ENCODE data around the gene ATP12A.

Gene ATP12A

DNA sequence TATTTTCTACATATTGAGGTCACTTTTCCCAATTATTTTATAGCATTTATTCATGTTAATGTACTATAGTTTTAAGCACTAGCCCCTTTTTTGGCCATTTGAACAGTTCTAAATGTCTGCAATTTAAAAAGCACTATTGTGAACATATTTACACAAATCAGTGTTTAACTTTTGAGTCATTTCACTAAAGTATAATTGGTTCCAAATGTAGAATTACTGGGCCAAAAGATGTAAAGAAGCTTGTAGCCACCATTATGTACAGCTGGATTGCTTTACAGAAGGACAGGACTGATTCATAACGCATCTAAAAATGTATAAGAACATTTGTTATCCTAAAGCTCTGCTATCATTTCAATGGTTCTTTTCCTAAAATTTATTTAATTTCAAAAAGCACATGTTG is 16.6 kb upstream of the ATP12A start:
- no peak for DNase-seq (ENCODE audit: low read depth)

DNA sequence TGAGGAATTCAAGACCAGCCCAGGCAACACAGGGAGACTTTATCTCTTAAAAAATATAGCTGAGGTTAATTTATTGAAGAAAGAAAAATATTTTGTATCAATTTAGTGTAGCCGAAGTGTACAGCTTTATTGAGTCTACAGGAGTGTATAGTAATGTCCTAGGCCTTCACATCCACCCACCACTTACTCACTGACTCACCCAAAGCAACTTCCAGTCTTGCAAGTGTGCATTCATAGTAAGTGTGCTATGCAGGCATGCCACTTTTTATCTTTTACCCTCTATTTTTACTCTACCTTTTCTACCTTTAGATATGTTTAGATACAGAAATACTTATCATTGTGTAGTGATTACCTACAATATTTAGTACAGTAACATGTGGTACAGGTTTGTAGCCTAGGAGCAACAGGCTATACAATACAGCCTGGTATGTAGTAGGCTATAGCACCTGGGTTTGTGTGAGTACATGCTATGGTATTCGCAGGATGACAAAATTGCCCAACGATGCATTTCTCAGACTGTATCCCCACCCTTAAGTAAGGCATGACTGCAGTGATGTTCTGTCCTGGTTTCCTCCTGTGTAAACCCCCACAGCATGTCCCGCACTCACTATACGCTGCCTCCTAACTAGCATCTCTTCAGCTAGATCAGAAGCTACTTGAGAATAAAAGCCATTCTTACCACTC is 15.3 kb upstream of the ATP12A start:
- no peak for DNase-seq (ENCODE audit: low read depth)

DNA sequence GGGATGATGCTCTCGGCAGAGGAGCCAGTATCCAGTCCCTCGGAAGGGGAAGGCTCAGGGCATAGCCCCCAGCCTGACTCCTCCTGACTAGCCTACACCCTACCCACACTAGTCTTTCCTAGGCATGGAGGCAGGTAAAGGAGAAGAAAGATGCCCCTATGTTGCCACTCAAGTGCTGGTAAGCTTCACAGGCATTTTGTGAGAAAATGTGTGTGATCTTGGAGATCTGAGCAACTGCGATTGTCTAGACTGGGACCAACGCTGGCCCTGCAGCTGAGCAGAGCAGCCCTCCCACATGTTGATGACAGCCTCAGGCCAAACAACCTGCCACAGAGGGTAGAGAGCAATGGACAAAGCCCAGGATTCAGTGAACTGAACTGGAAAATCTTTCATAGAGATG is 11.7 kb upstream of the ATP12A start:
- DNase-seq (ENCODE audit: low read depth): no peak

DNA sequence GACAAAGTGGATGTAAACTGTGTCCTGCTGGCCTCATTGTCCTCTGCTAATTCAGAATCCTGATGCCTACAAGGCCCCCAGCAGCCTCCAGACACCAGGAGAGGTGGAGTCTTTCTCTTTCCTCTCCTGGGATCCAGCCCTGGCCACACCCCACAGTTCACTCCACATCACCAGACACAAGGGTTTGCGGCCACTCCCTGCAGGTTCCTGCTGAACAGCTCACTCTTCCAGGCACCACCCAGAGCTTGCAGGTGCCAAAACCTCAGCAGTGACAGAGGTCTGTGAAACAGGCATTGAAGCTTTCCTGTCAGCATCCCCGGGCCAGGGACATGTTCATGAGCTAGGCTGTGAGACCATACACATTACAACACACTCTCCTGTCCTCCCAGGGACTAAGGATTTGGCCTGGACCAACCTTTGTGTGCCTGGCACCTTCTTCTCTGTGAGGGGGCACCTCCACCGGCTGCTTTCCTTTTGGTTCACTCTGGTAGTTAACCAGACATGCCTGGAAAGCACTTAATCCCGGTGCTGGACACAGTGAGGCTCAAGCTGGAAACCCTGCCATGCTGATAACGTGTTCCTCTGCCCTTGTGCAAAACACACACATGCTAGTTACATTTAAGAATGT is 11.1 kb upstream of the ATP12A start:
- no peak for DNase-seq (ENCODE audit: low read depth)

DNA sequence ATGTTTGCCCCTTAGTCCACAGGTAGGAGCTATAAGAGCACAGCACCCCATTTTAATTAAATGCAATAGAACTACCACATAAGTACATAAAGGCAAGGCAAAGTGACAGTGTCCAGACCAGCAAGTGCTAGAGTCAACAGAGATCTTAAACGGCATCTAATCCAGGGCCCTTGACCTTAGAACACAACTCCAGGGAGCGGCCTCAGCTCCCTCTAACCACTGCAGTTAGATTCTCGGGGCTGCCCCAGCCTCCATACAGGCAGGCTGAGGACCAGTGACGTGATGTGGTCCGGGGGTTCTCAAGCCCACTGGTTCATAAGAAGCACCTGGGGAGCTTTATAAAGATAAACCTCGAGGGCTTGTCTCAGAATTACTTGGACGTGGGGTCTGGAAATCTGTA is 10.0 kb upstream of the ATP12A start:
- no peak for DNase-seq (ENCODE audit: low read depth)

DNA sequence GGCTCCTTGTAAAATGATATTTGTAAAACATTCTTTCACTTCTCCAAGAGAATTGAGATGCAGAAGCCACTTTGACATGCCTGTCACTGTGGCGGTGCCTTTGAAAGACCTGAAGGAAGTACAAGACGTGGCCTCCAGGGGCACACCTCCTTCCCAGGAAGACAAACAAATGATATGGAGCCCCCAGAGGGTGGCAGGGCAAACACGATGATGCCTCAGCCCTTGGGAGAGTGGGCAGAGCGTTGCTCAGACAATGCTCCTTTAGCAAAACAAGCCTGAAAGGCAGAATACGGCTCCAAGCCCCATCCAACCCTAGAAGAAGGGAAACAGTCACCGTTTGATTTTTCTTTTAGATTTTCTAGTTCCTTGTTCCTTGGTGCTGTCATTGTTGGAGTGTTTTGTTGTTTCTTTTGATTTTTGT is 9.2 kb upstream of the ATP12A start:
- DNase-seq (ENCODE audit: low read depth): no peak

DNA sequence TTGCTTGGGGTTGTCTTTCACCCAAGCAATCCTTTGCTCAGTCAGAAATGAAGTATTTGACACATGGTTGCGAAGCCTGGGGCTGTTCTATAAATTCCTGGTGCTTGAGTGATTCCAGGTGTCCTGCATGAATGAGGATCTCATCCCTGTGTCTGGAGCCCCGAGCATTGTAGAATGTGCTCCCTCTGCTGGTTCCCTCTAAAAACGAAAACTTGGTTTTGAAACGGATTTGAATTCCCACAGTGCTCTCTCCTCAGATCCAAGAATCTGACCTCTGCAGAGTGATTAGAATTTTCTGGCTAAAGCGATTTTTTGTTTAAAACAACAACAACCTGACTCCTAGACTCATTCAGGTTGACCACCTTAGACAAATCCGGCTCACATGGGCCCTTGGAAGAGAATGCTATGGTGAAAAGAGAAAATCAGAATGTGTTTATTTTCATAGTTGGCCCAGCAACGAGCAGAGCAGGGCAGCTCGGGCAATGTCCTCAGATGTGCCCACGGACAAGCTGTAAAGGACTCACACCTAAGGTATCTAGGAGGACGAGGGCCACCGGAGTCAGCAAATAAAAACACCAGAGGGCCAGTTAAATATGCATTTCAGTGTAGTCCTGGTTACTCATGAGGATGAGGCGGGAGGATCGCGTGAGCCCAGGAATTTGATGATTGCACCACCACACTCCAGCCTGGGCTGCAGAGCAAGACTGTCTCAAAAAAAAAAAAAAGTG is 8.7 kb upstream of the ATP12A start:
- DNase-seq (ENCODE audit: low read depth): no peak

DNA sequence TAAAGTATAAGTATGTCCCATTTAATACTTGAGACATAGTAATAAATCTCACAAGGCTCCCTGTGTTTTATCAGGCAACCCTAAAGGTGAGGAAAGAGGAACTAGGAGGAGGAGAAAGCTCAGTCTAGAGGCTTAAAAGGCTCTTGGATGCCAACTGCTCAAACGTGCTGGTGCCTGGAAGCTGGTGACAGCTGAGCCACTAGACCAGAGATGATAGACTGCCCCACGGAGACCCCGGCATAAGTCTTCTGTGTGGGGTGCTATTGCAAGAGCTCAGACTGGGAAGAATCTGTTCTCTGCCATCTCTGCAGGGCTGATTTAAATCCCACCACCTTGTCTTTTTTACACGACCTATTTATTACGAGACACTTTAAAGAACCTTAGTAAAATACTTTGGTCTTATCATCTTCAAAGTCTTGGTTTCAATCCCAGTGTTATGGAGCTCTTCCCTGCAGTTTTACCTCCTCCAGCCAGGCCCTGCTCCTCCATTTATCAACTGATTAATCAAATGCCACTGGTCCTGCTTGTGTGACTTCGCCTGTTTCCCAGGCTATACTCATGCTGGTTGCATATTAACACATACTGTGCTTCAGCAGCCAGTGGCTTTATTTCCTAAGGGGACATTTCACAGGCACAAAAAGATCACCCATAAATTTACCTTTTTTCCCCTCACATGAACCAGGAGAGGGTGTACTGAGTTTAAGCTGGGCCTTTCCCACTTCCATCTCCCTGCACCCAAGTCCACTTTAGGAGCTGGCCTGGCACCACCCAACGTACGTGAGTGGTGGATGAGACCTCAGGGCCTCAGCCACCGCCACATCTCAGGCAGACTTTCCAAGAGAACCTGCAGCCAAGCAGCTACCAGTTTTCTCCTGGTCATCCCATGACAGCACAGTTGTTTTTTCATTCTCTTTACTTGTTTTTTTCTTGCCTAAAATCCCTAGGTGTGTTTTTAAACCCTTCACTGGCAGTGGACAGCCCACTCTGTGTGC is 7.8 kb upstream of the ATP12A start:
- DNase-seq (ENCODE audit: low read depth): no peak

DNA sequence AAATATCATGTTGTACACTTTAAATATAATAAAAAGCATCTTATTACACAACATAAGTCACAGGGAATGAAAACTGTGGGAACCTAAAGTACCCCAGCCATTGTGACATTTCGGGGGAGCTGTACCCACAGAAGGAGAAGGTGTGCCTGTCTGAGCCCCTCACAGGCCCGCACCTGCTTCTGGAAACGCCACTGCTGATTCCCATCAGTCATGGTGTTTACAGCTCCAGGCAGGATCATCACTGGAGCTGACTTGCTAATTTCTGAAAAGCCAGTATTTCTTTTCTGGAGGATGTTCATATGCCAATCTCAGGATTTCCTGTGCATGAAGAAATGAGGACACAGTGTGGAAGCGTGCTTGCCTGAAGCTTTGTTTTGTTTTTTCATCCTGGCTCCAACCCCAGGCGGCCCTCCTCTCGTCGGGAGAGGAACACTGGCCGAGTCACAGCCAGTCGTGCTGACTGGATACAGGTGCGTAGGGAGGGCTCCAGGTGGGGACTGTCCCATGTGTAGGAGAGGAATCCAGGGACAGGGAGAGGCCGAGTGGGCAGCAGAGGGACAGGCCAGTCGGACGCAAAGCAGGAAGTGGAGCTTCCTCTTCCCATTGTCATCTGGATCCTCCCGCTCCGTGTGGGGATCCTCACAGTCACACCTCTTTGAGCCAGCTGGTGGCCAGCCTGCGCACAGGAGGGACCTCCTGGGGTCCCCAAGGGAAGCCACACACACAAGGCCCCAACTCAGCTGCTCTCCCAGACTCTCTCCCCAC is 4.2 kb upstream of the ATP12A start:
- no peak for DNase-seq (ENCODE audit: low read depth)

DNA sequence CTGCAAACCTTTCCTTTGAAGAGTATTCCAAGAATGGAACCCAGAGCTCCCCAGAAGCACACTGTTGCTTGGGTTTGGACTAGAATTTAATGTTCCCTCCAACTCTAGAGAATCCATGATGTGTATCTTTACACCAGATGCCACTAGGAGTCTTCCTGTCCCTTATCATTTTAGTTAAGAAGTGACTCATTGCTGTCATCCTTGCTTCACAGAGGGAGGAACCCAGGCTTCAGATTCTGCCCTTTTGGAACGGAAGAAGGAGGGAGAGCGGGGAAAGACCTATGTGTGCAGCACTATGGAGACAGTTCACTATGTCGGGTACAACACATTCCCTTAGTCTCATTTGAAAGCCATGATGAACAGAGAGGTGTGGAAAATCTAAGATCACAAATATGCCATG is 2.1 kb upstream of the ATP12A start:
- no peak for DNase-seq (ENCODE audit: low read depth)

DNA sequence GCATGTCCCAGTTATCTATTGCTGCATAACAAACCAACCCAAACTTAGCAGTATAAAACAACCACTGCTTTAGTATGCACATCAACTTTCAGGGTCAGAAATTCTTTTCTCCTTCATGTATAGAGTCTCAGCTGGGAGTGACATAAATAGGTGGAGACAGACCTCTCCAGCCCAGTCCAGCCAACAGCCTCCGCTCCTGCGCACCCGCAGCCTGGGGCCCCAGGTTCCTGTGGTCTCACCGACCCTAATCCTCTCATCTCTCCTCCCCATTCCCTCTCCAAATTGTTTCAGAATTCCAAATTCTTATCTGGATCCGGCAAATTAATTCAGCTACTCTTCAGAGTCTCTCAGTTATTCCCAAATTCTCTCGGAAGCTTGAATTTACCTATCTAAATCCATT is 522 bp upstream of the ATP12A start:
- DNase-seq (ENCODE audit: low read depth): no peak

DNA sequence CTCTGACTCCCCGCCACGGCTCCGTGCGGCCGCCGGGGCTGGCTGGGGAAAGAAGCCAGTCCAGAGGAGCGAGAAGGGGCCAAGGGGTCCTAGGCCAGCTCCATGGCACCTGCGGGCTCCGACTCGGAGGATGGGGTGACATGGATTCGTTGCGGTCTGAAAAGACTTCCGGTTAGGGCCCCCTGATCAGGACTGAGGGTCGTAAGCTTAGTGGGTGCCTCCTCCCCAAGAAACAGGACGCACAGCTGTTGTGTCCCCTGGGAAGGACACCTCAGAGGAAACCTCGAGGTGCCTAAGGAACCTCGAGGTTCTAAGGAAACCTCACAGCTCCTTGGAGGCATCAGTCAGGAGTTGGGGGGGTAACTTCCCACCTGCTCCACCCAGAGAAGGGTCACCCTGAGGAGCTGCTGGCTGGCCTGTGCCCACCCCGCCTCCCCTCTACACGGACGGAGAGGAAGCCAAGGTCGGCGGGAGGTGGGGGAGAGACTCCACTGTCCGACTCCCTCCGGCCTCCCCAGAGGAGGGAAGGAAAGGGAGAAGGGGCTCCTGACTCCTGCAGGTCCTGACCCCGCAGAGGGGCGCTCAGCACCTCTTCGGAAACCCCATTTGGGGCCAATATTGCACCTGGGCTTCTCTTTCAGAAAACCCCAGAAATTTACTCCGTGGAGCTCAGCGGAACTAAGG is 855 bp downstream of the ATP12A start:
- no peak for DNase-seq (ENCODE audit: low read depth)

DNA sequence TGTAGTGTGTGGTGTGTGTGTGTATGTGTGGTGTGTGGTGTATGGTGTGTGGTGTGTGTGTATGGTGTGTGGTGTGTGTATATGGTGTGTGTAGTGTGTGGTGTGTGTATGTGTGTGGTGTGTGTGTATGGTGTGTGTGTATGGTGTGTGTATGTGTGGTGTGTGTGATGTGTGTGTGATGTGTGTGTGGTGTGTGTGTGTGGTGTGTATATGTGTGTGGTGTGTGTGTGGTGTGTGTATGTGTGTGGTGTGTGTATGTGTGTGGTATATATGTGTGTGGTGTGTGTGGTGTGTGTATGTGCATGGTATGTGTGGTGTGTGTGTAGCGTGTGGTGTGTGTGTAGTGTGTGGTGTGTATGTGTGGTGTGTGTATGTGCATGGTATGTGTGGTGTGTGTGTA is 1.7 kb downstream of the ATP12A start:
- no peak for DNase-seq (ENCODE audit: low read depth)

DNA sequence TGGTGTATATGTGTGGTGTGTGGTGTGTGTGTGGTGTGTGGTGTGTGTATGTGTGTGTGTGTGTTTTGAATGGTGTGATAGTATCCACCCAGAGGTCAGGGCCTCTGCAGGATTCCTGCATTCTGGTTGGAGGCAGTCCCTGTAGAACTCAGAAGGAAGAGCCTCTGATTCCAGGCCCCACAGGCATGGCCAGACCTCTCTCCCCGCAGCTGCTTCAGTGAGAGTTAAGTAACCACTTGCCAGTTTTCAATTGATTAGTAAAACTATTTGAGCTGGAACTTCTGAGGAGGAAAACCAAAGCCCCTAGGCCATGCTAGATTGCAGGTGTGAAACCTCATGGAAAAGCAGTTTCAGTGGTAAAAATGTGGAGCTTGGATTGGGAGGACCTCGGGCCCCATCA is 2.1 kb downstream of the ATP12A start:
- DNase-seq (ENCODE audit: low read depth): no peak

DNA sequence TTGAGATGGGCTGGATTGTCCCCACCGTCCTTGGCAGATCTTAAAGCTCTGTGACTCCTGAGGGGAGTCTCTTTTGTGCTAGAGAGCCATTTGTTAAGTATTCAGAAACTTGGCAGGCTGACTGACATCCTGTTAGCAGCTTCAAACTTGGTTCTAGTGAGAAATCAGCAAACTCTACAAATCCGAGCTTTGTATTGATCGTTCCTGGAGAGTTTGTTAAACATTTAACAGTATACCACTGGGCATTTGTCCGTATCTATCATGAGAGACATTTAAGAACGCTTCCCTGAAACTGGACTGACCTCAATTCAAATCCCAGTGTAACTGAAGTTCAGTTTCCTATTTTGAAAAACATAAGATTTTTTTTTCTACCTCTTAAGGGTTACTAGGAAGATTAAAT is 3.1 kb downstream of the ATP12A start:
- DNase-seq (ENCODE audit: low read depth): no peak

DNA sequence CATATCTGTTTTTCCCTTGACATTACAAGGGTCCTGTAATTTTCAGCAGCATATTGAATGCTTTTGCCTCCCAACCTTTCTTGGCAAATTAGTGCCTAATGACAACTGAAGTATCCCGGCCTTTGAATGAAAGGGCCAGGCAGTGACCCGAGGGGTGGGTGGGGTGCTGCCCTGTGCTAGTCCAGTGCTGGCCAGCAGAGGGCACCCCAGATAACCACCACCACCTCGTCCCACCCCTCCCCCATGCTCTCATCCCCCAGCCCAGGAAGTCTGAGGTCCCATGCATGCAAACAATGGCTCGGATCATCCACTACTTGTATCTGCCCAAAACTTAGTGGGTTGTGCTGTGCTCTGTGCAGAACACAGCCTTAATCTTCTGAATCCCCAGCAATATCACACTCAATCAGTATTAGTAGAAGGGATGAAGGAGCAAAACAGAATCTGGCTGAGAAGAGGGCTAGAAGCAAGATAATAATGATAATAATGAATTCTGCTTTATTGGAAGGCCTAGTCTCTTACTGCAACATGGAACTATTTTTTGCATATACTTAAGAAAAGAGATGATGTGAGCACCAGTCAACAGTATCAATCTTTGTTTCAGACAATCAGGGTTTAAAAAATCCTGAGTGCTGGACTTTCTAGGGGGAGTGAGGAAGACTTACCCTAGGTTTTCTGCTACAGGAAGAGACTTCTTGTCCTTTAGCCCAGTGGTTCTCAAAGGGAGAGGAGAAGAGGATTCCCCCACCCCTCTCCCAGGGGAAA is 3.8 kb downstream of the ATP12A start:
- DNase-seq (ENCODE audit: low read depth): peak; percentile 47

DNA sequence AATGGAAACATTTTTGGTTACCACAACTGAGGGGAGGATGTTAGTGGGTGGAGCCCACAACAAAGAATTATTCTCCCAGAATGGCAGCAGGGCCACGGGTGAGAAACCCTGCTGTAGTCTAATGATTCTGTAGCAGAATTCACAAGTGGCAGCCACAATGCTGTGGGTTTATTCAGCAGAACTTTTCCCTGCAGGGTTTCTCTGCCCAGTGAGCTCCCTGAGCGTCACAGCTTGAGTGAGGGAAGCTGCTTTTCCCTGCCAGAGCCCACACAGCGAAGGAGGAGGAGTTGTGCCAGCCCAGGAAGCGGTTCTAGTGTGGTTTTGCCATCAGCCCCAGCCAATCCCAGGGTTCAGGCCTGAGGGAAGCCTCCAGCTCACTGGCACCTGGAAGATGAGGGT is 4.4 kb downstream of the ATP12A start:
- no peak for DNase-seq (ENCODE audit: low read depth)

DNA sequence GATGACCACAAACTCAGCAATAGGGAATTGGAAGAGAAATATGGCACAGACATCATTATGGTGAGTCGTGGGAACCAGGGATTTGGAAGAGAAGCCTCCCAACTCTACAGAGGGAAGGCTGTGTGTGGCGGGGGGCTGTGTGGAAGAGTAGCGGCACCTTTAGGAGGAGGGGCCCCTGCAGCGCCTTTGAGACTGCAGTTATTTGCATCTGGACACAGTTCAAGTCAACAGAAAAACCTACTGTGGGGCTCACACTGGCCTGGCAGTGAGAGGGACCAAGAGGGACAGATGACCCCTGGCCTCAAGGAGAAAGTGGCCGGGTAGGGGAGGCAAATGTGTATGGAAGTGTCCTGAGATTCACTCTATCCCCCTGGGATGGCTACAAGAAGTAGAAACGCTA is 5.1 kb downstream of the ATP12A start:
- DNase-seq (ENCODE audit: low read depth): no peak

DNA sequence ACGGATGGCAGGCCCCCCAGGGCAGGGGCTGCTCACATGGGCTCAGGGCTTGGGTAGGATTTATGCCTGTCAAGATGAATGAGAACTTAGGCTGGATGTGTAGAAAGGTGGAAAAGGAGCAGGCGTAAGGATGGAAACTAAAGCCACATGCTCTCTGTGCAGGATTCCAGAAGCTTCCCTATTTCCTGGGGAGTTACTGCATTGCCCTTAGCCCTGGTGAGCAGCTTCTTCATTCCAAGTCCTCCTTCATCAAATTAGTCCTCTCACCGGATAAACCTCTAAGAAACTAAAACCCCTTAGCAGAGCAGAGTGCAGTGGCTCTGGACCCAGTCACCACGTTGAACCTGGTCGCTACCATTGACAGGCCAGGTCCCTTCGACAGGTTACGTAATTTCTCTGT is 7.4 kb downstream of the ATP12A start:
- DNase-seq (ENCODE audit: low read depth): no peak

DNA sequence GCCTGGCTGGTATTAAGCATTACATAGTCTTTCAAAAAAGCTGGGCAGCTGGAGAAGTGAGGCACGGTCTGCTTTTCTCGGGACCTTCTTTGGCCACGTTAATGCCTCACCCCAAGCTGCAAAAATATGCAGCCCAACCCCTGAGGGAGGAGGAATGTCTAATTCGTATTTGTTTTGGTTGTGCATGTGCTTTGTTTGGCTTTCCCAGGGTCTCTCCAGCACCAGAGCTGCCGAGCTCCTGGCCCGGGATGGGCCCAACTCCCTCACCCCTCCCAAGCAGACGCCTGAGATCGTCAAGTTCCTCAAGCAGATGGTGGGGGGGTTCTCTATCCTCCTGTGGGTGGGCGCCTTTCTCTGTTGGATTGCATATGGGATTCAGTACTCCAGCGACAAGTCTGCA is 7.9 kb downstream of the ATP12A start:
- DNase-seq (ENCODE audit: low read depth): no peak
